GM23248 (cell line): ENCODE results near the gene SMYD4. TPM values are rescaled to one million over a fixed set of nuclear protein-coding genes. Genes with fewer than 3 reads are reported as not detected.
A peak's percentile ranks its signal among the peaks of the same experiment; 100 is the strongest.

Experiments
- DNase-seq: peaks from one replicate; pipeline ENCODE4 v3.0.0-alpha.2; 2015
- H2AFZ ChIP-seq: fragments of 200-600 bp; sonication (generic); 2 replicates; pipeline ENCODE4 v1.6.1; 2016; ENCODE audit warnings: antibody characterized with exemption
- H3F3A ChIP-seq: fragments of 200-600 bp; sonication (generic); 2 replicates; pipeline ENCODE4 v1.6.1; 2016; ENCODE audit warnings: mild to moderate bottlenecking, antibody characterized with exemption, mixed run types; ENCODE audit not compliant: insufficient read depth
- H3K27ac ChIP-seq: fragments of 200-600 bp; sonication (generic); 2 replicates; pipeline ENCODE4 v1.5.1; 2016; ENCODE audit warnings: mild to moderate bottlenecking
- H3K27me3 ChIP-seq: fragments of 200-600 bp; sonication (generic); replicated peaks from 2 replicates; pipeline ENCODE4 v1.6.1; 2016; ENCODE audit warnings: mild to moderate bottlenecking; ENCODE audit not compliant: insufficient read depth
- H3K36me3 ChIP-seq: fragments of 200-600 bp; sonication (generic); 2 replicates; pipeline ENCODE4 v1.6.1; 2016; ENCODE audit warnings: low read depth, mild to moderate bottlenecking
- H3K4me1 ChIP-seq: fragments of 200-600 bp; sonication (generic); 2 replicates; pipeline ENCODE4 v1.6.1; 2016; ENCODE audit warnings: mild to moderate bottlenecking; ENCODE audit not compliant: insufficient read depth
- H3K4me2 ChIP-seq: fragments of 200-600 bp; sonication (generic); one replicate; pipeline ENCODE4 v1.6.1; 2016; ENCODE audit warnings: mild to moderate bottlenecking; ENCODE audit not compliant: unreplicated experiment
- H3K4me3 ChIP-seq: fragments of 200-600 bp; sonication (generic); 2 replicates; pipeline ENCODE4 v1.5.1; 2016; ENCODE audit warnings: mild to moderate bottlenecking
- H3K79me2 ChIP-seq: fragments of 200-600 bp; sonication (generic); 2 replicates; pipeline ENCODE4 v1.6.1; 2016; ENCODE audit warnings: mild to moderate bottlenecking; ENCODE audit not compliant: insufficient read depth
- H3K9ac ChIP-seq: fragments of 200-600 bp; sonication (generic); 2 replicates; pipeline ENCODE4 v1.6.1; 2016; ENCODE audit warnings: mild to moderate bottlenecking
- H3K9me2 ChIP-seq: fragments of 200-600 bp; sonication (generic); 2 replicates; pipeline ENCODE4 v1.6.1; 2016; ENCODE audit warnings: mixed run types, mild to moderate bottlenecking, moderate library complexity; ENCODE audit not compliant: insufficient read depth
- H3K9me3 ChIP-seq: fragments of 200-600 bp; sonication (generic); one replicate; pipeline ENCODE4 v1.6.1; 2017; ENCODE audit warnings: low read depth
- H4K20me1 ChIP-seq: fragments of 200-600 bp; sonication (generic); 2 replicates; pipeline ENCODE4 v1.6.0; 2016; ENCODE audit not compliant: insufficient read depth
- EZH2 ChIP-seq: fragments of 200-600 bp; sonication (generic); IDR thresholded peaks from 2 replicates; pipeline ENCODE4 v1.6.1; 2018; ENCODE audit warnings: antibody characterized with exemption, mild to moderate bottlenecking; ENCODE audit not compliant: insufficient read depth, poor library complexity, severe bottlenecking
- EZH2phosphoT487 ChIP-seq: fragments of 200-600 bp; sonication (generic); IDR thresholded peaks from 2 replicates; pipeline ENCODE4 v1.6.1; 2018; ENCODE audit warnings: antibody characterized with exemption, moderate library complexity, mild to moderate bottlenecking, low read depth; ENCODE audit not compliant: insufficient read depth
- WGBS, 2 experiments: methylation state at CpG; one replicate each; pipeline ENCODE4 v1.1.6; 2015 to 2017; ENCODE audit warnings: low lambda C conversion rate in 2 of 2, low coverage in 1 of 2; ENCODE audit errors: missing lambda C conversion rate in 2 of 2; 5-methylcytosine and 5-hydroxymethylcytosine counted together
- in situ Hi-C: fragments of 300-500 bp; cut with MboI; formaldehyde crosslinking; loops from 2 replicates; pipeline ENCODE4 v1.15.0; 2020
- polyA plus RNA-seq: library from polyadenylated mRNA; unstranded; fragments of >200 nt; fragmentation: Nextera tagmentation; extraction: Ambion mirVana; gene quantifications from 2 replicates; pipeline ENCODE4 v1.2.1, GENCODE V29; 2016
- total RNA-seq: library from RNA; depleted of rRNA; stranded (reverse); fragments of >200 nt; shearing (Covaris generic); gene quantifications from 2 replicates; pipeline ENCODE4 v1.2.3, GENCODE V29; 2014

Gene SMYD4
- total and polyA plus RNA-seq, 2 experiments from 2014 or later: 3.6 to 7.5 TPM

DNA sequence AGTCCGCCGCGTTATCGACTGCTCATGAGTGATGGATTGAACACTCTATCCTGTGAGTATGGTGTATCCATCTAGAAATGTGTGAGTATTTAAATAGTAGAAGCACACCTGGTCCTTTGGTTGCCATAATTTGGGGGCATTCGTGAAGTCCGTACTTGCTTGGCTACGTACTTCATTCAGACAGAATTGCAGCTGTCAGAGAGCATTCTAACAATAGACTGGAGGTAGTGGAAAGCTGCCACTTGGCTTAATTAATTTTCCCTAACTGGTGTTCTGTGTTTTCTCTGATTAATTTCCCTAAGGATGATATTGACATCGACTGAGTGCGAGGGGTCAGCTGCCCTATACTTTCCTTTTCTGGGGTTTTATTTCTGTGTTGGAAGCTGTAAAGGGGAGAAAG is 14.2 kb upstream of the SMYD4 start:
- Histone ChIP-seq H3K4me1 (no peaks in the 10 kb centered on the region), H4K20me1 (peaks cover 4% of the 10 kb centered on the region; the same call in 1 of the 2 replicates), H3K27ac (no peak overlapping the region), H3K79me2 (peaks cover 43% of the 10 kb centered on the region), H3K27me3 (no peaks in the 10 kb centered on the region), H3K4me2 (no peak overlapping the region), H3K36me3 (peaks cover 21% of the 10 kb centered on the region), H3K9me2 (no peaks in the 10 kb centered on the region), H2AFZ (no peak overlapping the region), H3F3A (no peaks in the 10 kb centered on the region), H3K9ac (no peak overlapping the region), H3K9me3 (no peaks in the 10 kb centered on the region), H3K4me3 (no peak overlapping the region)
- in situ Hi-C loops: no loop called here
- no peak for DNase-seq
- 86 to 87% methylated on average over 9 of the region's 9 CpGs for WGBS, 2 experiments
- TF ChIP-seq EZH2: no peak
- TF ChIP-seq EZH2phosphoT487: no peak

GRCh38 chr17:1839516-1839915 is 9.8 kb upstream of the SMYD4 start:
- peaks cover 4% of the 10 kb centered on the region; the same call in 1 of the 2 replicates for H4K20me1 ChIP-seq
- no peaks in the 10 kb centered on the region for H3K4me1 ChIP-seq
- H3K79me2 ChIP-seq: peaks cover 85% of the 10 kb centered on the region
- H3K9ac ChIP-seq: no peak overlapping the region
- 76% methylated on average over 4 of the region's 4 CpGs for WGBS, 2 experiments
- H3K4me2 ChIP-seq: no peak overlapping the region
- no peaks in the 10 kb centered on the region for H3F3A ChIP-seq
- H3K9me2 ChIP-seq: no peaks in the 10 kb centered on the region
- peaks cover 15% of the 10 kb centered on the region for H3K36me3 ChIP-seq
- in situ Hi-C loops: no loop called here
- H3K4me3 ChIP-seq: no peak overlapping the region
- no peaks in the 10 kb centered on the region for H3K27me3 ChIP-seq
- no peak for TF ChIP-seq EZH2
- no peak for TF ChIP-seq EZH2phosphoT487
- DNase-seq: no peak
- no peaks in the 10 kb centered on the region for H3K9me3 ChIP-seq
- H3K27ac ChIP-seq: no peak overlapping the region
- H2AFZ ChIP-seq: no peak overlapping the region

- no peaks in the 10 kb centered on the region for H3K36me3 ChIP-seq
- H3K9ac ChIP-seq: no peak overlapping the region
- no peaks in the 10 kb centered on the region for H3K9me3 ChIP-seq
- H3K9me2 ChIP-seq: no peaks in the 10 kb centered on the region
- no peak overlapping the region for H2AFZ ChIP-seq
- H3K4me3 ChIP-seq: no peak overlapping the region
- H3F3A ChIP-seq: no peaks in the 10 kb centered on the region
- no peak overlapping the region for H3K27ac ChIP-seq
- TF ChIP-seq EZH2phosphoT487 (no peak), EZH2 (no peak)
- no peak for DNase-seq
- no peaks in the 10 kb centered on the region for H3K27me3 ChIP-seq
- H4K20me1 ChIP-seq: no peaks in the 10 kb centered on the region
- no peak overlapping the region for H3K4me2 ChIP-seq
- H3K79me2 ChIP-seq: peaks cover 96% of the 10 kb centered on the region
- 88 to 89% methylated on average over 12 of the region's 12 CpGs for WGBS, 2 experiments
- H3K4me1 ChIP-seq: 0 out of 2 replicates have a peak, but pooled peaks cover 3% of the 10 kb centered on the region
- in situ Hi-C loops: no loop called here
Measured at GRCh38 chr17:1834380-1835149, 4.9 kb upstream of the SMYD4 start.

DNA sequence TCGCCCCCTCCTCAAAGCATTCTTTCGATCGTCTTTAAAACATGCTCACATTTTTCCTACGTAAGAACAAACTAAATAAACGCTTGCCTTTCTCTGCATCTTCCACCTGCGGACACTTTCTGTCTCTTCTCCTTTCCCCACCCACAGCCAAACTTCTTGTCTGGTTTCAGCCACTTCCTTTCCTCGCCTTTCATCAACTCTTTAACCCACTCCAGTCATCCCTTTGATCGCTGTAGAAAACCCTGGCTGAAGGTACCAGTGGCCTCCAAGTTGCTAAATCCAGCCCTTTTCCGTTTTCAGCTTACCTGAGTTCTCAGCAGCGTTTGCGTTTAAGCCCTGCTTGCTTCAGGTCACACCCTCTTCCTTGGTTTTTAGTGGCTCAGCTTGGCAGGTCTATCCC is 586 bp upstream of the SMYD4 start:
- Histone ChIP-seq H3K9me2 (no peaks in the 10 kb centered on the region), H3K79me2 (peaks cover 71% of the 10 kb centered on the region), H3K27me3 (no peaks in the 10 kb centered on the region), H2AFZ (peak overlapping the region; percentile 91), H4K20me1 (no peaks in the 10 kb centered on the region), H3K9ac (peak overlapping the region; percentile 81), H3K4me3 (peak overlapping the region; percentile 84), H3F3A (no peaks in the 10 kb centered on the region), H3K27ac (no peak overlapping the region; the same call in 1 of the 2 replicates), H3K9me3 (no peaks in the 10 kb centered on the region), H3K4me1 (peaks cover 10% of the 10 kb centered on the region; the same call in 1 of the 2 replicates), H3K36me3 (0 out of 2 replicates have a peak, but pooled peaks cover 2% of the 10 kb centered on the region), H3K4me2 (peak overlapping the region; percentile 97)
- DNase-seq: peak; percentile 35
- in situ Hi-C loops: no loop called here
- TF ChIP-seq EZH2phosphoT487: no peak
- no peak for TF ChIP-seq EZH2
- 1 to 5% methylated on average over 9 to 11 of the region's 11 CpGs for WGBS, 2 experiments
